Globus pallidus (tissue), 1 donor: ENCODE results near the gene HLA-DQB2.
"Not testable (repeated sequence)": the region's sequence is repeated elsewhere in the genome, so short reads cannot be mapped to it uniquely, and the experiment has no call there.

ENCODE experiments used
- DNase-seq: peaks from one replicate; pipeline ENCODE4 v3.0.0-alpha.2; 2015; ENCODE audit warnings: low spot score

HLA-DQB2 gene

DNA sequence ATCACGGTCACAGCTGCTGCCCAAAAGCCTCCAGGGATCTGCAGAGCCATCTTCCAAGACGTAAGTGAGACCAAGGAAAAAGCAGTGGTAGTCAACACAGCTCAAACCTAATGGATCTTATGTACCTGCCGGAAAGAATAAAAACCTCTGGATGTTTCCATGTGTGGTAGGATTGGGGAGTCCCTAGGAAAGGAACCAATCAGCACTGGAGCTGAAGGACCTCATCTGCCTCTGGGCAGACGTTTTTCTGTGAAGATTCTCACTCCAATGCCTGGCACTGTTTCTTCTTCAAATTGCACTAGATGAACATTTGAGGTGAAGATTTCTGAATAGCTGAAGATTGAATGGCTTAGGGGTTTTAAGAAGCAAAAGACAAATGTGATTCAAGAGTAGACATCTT lies at the start of gene HLA-DQB2:
Gene HLA-DQB2, minus strand, starts transcription at position 112 of the 400 bp plus-strand sequence. Its CDS starts 62 bp downstream, at position 50.
- DNase-seq: no peak

DNA sequence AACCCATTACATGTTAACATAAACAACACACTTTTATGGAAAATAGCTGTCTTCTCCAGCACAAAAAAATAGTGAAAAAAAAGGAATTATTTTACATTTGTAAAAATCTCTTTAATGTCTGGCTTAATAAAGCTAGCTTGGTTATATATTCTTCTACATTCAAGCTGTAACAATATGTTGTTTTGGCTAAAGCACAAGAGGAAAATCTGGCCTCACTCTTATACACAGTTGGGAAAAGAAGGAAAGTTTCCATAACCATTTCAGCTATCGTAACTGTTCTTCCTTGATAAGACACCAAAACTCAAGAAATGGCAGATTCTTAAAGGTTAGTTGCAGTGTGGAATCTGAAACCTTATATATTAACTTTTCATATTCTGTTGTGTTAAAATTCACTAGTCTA lies 45.8 kb upstream of the HLA-DQB2 start:
- DNase-seq: no peak

DNA sequence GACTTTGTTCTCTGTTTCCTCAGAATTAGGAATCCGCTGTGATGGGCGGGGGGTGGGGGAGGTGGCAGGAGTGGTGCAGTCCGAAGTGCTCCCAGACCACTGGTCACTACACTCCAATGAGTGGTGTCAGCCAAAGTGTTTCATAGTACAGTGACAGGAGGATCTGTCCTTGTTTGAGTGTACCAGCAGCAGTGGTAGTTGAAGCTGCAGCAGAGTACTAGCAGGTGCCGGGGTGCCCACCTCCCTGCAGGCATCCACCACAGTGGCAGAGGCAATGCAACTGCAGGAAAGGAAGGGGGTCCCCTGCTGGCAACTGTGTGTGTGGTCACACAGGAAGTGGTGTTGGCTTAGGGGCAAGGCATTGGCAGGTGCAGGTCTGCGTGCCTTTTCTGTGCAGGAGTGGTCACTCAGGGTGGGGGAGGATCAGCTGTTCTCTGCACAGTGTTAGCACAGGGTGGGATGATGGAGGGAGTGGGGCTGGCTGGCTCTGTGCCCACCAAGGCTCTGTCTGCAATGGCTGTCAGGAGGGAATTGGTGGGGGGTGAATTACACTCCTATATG lies 43.8 kb upstream of the HLA-DQB2 start:
- DNase-seq: no peak

DNA sequence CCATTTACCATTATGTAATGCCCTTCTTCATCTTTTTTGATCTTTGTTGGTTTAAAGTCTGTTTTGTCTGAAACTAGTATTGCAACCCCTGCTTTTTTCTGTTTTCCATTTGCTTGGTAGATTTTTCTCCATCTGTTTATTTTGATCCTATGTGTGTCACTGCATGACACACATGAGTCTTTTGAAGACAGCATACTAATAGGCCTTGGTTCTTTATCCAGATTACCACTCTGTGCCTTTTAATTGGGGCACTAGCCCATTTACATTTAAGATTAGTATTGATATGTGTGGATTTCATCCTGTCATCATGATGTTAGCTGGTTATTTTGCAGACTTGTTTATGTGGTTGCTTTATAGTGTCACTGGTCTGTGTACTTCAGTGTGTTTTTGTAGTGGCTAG lies 42.1 kb upstream of the HLA-DQB2 start:
- DNase-seq: not testable (repeated sequence)

DNA sequence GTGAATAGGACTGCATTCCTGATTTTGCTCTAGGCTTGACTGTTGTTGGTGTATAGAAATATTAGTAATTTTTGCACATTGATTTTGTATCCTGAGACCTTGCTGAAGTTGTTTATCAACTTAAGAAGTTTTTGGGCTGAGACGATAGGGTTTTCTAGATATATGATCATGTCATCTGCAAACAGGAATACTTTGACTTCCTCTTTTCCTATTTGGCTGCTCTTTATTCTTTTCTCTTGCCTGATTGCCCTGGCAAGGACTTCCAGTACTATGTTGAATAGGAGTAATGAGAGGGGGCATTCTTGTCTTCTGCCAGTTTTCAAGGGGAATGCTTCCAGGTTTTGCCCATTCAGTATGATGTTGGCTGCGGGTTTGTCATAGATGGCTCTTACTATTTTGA lies 40.1 kb upstream of the HLA-DQB2 start:
- no peak for DNase-seq

DNA sequence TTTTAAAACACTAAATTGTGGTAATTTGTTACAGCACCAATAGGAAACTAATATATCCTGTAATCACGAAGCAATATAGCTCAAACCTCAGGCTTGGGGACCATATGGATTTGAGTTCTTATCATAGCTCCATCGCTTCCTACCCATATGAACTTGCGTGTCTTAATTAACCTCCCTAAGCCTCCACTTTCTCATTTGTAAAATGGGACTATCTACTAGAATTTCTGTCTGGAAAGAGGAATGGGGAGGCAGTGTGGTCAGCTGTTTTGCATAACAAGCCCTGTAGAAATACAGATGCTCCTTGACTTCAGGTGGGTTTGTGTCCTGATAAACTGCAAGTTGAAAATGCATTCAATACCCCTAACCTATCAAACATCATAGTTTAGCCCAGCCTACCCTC lies 36.4 kb upstream of the HLA-DQB2 start:
- DNase-seq: no peak

DNA sequence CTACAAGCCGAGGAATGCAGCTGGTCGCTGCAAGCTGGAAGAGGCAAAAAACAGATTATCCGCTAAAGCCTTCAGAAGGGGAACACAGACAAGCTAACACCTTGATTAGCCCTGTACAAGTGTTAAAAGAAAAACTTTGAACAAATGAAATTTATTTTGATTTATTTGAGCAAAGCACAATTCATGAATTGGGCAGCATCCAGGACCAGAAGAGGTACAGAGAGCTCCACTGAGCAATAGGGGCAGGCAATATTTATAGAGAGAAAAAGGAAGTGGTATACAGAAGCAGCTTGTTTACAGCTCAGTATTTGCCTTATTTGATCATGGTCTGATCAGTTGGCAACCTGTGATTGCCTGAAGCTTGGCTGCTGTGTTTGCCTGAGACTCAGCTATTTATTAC lies 35.8 kb upstream of the HLA-DQB2 start:
- no peak for DNase-seq

DNA sequence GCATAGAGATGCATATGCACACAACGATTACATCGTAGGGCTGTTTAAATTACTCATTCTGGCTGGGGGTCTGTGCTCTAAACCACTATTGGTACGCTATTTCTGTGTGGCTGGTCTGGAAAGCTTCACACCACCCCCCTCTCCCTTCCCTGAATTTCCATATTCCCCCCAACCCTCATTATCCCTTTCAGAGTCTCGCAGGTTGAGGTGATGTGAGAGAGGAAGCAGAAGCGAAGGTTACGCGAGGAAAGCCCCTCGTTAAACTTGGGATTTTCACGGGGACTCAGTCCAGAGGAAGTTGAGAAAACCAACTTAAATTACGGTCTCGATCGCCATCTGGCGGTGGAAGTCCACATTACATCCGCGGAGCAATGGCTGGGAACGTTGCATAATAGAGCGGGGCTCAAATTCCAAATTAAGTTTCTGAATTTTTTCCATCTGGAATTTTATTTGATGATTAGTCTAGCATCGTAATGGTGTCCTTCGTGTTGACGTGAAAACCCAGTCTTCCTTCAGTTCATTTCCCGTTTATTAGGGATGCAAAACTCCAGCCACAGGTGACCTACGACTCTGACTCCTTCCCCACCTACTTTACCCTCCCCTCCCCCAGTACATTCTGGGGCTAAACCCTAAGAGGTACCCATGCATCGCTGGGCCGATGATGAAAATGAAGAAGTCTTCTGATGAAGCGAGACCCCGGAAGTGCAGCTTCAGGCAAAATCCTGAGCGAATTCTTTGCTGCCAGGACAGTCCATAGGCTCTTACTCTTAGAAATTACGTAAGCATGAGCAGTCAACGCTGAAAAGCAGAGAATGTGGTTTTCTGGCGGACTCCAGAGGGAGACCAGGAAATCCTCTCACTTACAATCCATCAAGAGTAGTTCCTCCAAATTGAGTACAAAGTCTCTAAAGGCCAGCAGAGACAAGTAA lies 33.8 kb upstream of the HLA-DQB2 start:
- DNase-seq: peak; percentile 49

DNA sequence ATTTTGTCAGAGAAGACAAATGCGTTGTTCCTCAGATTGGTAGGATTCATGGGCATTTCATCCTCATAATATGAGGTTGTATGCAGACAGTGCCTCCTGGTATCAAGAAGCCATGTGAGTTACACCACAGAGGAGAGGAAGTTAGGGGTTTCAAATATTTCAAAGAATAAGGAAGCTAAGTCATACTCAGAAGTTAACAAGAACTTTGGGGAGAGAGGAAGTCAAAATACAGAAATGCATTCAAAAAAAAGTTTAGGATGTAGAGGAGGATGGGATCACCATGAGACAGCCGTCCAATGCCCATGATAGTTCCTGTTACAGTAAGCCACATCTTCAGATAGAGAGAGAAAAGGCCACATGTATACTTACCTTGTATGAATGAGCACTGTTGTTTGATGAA lies 31.2 kb upstream of the HLA-DQB2 start:
- DNase-seq: peak; percentile 38

DNA sequence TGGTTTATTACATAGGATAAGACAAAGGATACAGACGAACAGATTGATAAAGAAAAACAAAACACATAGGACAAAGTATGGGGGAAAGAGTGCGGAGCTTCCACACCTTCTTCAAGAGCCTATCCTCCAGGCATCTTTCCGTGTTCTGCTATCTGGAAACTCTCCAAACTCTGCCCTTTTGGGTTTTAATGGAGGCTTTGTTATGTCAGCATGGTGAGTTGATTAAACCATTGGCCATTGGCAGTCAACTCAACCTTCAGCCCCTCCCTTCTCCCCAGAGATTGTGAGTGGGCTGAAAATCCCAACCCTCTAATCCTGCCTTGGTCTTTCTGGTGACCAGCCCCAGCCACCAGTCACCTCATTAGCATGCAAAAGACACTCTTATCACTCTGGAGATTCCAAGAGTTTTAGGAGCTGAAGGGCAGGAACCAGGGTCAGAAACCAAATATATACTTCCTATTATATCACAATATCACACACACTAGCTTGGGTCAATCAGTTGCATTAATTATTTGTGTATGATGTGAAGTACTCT lies 29.6 kb upstream of the HLA-DQB2 start:
- DNase-seq: no peak

DNA sequence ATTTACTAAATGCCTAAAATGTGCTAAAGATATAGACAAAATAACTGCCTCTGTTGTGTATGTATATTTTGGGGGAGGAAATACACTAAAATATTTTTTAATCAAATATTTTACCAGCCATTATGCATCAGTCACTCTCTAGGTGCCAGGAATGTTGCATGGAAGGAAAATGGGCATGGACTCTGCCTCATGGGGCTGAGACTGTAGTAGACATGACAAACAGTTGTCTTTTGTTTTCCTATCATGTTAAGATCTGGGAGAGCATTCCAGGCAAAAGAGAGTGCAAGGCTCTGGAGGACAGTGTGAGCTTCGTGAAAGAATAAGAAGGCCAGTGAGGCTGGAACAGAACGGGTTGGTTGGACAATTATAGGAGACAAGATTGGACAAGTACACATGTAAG lies 27.0 kb upstream of the HLA-DQB2 start:
- DNase-seq: no peak

DNA sequence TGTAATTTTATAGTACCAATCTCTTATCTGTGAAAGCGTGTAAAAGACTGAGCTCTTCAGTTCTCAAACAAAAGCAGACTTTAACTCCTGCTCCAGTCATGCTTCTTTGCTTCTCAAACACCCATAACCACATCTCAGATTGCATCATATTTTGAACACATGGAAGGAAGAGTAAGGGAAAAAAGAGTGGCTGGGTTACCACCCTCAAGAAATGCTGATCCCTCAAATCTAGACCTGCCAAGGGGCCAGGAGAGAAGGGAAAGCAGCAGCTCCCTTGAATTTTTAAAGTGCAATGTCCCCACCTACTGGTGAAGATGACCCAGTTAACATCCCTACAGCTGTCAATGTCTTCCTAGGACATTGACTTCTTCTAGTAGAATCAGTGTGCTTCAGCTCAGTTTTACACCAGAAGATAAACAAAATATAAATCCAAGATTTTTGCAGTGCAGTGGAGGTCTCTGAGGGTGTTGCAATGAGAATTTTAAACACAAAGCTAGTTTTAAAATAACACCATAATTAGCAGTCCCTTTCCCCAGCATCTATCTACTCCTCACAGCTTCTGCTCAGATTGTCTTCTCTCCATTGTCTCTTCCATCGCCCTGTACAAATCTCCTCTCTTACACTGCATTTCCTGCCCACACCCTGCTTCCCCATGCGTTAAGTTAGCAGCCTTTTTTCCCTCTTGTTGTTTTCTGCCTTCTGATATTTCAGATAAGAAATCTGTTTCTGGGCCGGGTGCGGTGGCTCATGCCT lies 22.6 kb upstream of the HLA-DQB2 start:
- peak; percentile 68 for DNase-seq

DNA sequence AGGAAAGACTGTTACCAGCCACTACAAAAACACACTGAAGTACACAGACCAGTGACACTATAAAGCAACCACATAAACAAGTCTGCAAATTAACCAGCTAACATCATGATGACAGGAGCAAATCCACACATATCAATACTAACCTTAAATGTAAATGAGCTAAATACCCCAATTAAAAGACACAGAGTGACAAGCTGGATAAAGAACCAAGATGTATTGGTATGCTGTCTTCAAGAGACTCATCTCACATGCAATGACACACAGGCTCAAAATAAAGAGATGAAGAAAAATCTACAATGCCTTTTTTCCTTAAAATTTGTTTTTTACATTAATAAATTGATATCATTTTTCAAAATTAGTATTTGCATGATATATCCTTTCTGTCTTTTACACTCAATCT lies 19.6 kb upstream of the HLA-DQB2 start:
- not testable (repeated sequence) for DNase-seq

DNA sequence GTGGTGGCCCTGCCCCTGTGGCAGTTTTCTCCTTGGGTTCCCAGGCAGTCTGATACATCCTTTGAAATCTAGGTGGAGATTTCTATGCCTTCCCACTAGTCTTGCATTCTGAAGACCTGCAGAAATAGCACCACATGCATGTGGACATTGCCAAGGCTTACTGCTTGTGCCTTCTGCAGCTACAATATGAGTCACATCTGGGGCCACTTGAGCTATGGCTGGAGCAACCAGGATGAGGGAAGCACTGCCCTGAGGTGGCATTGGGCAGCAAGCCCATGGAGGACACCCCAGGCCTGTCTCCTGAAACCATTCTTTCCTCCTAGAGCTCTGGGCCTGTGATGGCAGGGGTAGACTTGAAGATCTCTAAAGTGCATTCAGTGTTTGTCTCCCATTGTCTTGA lies 15.7 kb upstream of the HLA-DQB2 start:
- no peak for DNase-seq

DNA sequence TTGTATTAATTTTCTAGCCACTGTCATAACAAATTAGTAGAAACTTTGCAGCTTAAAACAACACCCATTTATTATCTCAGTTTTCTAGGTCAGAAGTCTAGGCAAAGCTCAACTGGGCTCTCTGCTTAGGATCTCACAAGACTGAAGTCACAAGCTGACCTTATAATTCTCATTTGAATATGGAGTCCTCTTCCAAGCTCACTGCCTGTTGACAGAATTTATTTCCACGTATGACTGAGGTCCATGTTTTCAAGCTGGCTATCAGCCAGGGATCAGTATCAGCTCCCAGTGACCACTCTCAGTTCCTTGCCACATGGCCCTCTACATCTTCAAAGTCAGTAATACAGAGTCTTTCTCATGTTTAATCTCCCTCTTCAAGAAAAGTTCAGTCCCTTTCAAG lies 11.7 kb upstream of the HLA-DQB2 start:
- no peak for DNase-seq

DNA sequence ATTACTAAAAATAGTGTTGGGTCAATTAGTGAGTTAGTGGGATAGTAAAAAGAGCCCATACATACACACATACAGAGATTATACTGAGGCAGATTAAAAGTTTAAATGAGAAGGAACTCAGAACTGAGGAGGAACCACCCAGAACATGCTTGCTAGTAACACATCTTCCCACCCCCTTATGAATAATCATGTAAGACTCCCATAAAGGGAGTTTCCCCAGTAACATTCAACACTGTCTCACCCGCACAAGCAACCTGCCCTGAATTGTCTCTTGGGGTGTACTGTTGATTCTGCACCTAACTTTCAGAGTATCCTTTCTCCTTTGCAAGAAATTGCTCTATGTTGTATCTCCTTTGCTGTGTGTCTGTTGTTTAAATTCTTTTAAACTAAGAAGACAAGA lies 11.1 kb upstream of the HLA-DQB2 start:
- DNase-seq: no peak

DNA sequence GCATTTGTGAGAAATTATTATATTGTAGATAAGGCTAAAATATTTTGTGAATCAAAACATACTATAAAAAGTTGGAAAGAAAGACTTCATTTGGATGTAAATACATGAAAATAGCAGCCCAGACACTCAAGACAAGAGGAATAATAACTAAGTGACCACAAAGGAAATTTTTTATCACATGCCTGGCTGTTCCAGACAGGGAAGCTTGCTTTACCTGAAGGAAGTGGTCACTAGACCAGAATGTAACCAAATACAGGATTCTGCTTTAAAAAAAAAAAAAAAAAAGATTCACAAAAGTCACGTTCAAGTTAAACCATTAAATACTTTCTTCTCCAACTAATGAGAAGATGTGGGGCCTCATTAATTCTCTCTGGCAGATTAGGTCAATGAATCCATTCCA lies 9.3 kb upstream of the HLA-DQB2 start:
- DNase-seq: no peak

DNA sequence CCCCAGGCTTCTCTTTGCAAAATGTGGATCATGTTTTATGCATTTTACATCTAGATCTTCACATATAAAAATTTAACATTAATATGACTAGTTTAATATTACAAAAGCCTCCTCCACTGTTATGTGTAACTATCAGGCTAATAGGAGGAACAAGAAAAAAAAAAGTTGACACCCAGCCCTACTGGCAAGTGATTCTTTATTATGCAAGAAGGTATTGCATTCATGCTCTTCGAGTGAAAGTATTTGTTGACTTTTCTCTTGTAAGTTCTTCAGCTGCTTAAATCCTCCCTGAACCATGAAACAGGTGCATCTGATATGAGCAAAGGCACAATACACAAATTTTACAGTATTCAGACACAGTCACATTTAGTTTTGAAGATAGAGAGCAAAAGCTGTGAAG lies 716 bp upstream of the HLA-DQB2 start:
- DNase-seq: no peak

DNA sequence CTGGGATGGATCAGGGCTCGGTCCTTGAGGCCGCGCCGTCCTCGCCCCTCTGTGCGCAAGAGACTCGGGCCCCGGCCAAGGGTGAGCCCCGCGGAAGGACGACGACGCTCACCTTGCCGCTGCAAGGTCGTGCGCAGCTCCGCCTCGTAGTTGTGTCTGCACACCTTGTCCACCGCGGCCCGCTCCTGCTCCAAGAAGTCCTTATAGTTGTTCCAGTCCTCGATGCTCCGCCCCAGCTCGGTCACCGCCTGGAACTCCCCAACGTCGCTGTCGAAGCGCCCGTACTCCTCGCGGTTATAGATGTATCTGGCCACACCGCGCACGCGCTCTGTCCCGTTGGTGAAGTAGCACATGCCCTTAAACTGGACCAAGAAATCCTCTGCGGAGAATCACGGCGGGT lies 1.8 kb downstream of the HLA-DQB2 start:
- no peak for DNase-seq

DNA sequence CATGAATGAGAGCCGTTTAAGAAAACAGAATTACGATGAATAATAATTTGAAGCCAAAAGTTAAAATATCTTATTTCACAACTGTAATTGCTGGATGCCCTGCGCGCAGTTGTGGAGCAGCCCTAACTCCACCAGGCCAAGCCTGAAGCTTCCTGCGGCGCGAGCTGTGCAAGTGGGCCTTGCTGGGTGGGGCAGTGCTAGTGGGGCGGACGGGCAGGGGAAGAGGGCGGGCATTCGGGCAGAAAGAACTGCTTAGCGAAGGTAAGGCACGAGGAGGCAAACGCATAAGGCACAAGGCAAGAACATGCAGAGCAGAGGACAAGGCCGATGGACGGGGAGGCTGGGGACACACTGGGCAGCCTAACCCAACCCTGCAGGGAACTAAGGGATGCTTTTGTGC lies 2.3 kb downstream of the HLA-DQB2 start:
- DNase-seq: no peak

DNA sequence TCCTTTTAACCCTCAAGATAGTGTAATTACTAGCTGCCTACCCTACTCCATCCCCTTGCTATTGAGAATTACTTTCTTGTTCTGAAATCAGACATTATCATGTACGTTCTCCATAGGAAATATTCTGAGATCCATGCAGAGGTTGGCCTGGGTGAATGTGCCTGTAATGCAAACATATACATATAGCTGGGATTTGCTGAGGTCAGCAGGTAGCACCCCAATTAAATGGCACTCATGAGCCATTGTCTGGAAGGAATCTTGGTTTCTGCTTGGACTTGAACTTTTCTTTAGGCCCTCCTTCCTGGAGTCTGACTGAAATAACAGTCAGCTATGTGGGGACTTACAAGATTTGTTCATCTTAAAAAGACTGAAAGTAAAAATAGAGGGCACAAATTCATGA lies 3.7 kb downstream of the HLA-DQB2 start:
- DNase-seq: no peak

DNA sequence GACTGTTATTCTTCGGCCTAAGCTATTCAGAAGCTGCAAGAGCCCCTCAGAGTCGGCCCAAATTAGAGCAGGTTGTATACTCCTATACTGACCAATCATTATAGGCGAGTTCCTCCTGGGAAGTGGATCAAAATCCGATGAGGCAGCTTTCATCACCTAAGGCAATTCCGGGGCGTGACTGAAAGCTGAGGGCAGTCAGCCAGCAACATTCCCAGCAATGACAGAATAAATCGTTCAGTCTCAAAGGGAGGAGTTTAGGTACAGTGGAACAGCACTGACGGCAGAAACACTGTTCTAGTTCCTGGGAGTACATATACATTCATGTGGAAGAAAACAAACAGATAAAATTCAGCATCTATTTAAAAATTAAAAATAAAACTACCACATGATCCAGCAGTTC lies 10.8 kb downstream of the HLA-DQB2 start:
- DNase-seq: no peak

DNA sequence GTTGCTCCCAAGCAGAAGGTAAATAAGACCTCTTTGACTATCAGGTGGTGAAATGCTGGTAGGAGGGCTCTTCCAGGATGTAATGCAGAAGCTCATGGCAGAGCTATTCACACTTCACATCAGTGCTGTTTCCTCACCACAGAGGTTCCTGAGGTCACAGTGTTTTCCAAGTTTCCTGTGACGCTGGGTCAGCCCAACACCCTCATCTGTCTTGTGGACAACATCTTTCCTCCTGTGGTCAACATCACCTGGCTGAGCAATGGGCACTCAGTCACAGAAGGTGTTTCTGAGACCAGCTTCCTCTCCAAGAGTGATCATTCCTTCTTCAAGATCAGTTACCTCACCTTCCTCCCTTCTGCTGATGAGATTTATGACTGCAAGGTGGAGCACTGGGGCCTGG lies 17.7 kb downstream of the HLA-DQB2 start:
- not testable (repeated sequence) for DNase-seq
